HepG2 (cell line): Measurements from ENCODE around the gene CTDSPL2. TPM values are rescaled to one million over a fixed set of nuclear protein-coding genes. Genes with fewer than 3 reads are reported as not detected.

Experiments
- ATF5 ChIP-seq: sonication (generic); formaldehyde crosslinking; IDR thresholded peaks from 2 replicates; pipeline ENCODE4 v1.4.0; 2020; ENCODE audit warnings: mild to moderate bottlenecking, low read depth, missing genetic modification reagents
- ATM ChIP-seq: fragments of 450-650 bp; IDR thresholded peaks from 2 replicates; pipeline ENCODE4 v1.7.1; 2017; ENCODE audit warnings: mild to moderate bottlenecking, borderline replicate concordance
- FOXK1 ChIP-seq: sonication (generic); formaldehyde crosslinking; IDR thresholded peaks from 2 replicates; pipeline ENCODE4 v1.4.0; 2020; ENCODE audit warnings: low read depth, missing genetic modification reagents, borderline replicate concordance
- GLMP ChIP-seq: sonication (generic); formaldehyde crosslinking; IDR thresholded peaks from 2 replicates; pipeline ENCODE4 v1.9.0; 2021; ENCODE audit warnings: missing genetic modification reagents, mild to moderate bottlenecking, borderline replicate concordance
- GPBP1L1 ChIP-seq: sonication (generic); formaldehyde crosslinking; IDR thresholded peaks from 2 replicates; pipeline ENCODE4 v1.5.0; 2020; ENCODE audit warnings: mild to moderate bottlenecking, missing genetic modification reagents
- HMG20B ChIP-seq: conservative IDR thresholded peaks from 2 replicates; pipeline ENCODE4 v1.6.1; 2016; ENCODE audit warnings: missing genetic modification reagents, missing compliant biosample characterization
- HMGA1 ChIP-seq: sonication (generic); formaldehyde crosslinking; conservative IDR thresholded peaks from 2 replicates; pipeline ENCODE4 v1.4.0; 2020; ENCODE audit warnings: missing genetic modification reagents
- HNRNPLL ChIP-seq: fragments of 200-400 bp; formaldehyde crosslinking; IDR thresholded peaks from 2 replicates; pipeline ENCODE4 v1.6.1; 2017; ENCODE audit warnings: mild to moderate bottlenecking, low read depth, low read length; ENCODE audit not compliant: poor library complexity, severe bottlenecking
- KDM5B ChIP-seq: sonication (generic); formaldehyde crosslinking; IDR thresholded peaks from 2 replicates; pipeline ENCODE4 v1.4.0; 2020; ENCODE audit warnings: missing genetic modification reagents, mild to moderate bottlenecking, borderline replicate concordance
- MLX ChIP-seq: IDR thresholded peaks from 2 replicates; pipeline ENCODE4 v1.6.1; 2016
- NCOA2 ChIP-seq: sonication (generic); formaldehyde crosslinking; IDR thresholded peaks from 2 replicates; pipeline ENCODE4 v1.8.0; 2022; ENCODE audit warnings: inconsistent platforms
- NR2C2 ChIP-seq: sonication (generic); formaldehyde crosslinking; IDR thresholded peaks from 2 replicates; pipeline ENCODE4 v1.4.0; 2020; ENCODE audit warnings: missing genetic modification reagents, mild to moderate bottlenecking, moderate library complexity, borderline replicate concordance
- PRDM15 ChIP-seq: sonication (generic); formaldehyde crosslinking; IDR thresholded peaks from 2 replicates; pipeline ENCODE4 v1.4.0; 2020; ENCODE audit warnings: missing genetic modification reagents
- SATB2 ChIP-seq: sonication (generic); formaldehyde crosslinking; IDR thresholded peaks from 2 replicates; pipeline ENCODE4 v1.5.0; 2020; ENCODE audit warnings: missing genetic modification reagents
- SKI ChIP-seq: fragments of 450-650 bp; IDR thresholded peaks from one replicate; pipeline ENCODE4 v1.6.1; 2018; ENCODE audit warnings: mild to moderate bottlenecking; ENCODE audit not compliant: partially characterized antibody
- XRCC5 ChIP-seq: fragments of 200-400 bp; formaldehyde crosslinking; optimal IDR thresholded peaks from 2 replicates; pipeline ENCODE3; 2017; ENCODE audit warnings: mild to moderate bottlenecking, low read length
- ZBTB21 ChIP-seq: sonication (generic); formaldehyde crosslinking; IDR thresholded peaks from 2 replicates; pipeline ENCODE4 v1.4.0; 2020; ENCODE audit warnings: missing genetic modification reagents
- ZFY ChIP-seq: sonication (generic); formaldehyde crosslinking; IDR thresholded peaks from 2 replicates; pipeline ENCODE4 v1.4.0; 2020; ENCODE audit warnings: missing genetic modification reagents
- ZNF143 ChIP-seq: sonication (generic); formaldehyde crosslinking; IDR thresholded peaks from 2 replicates; pipeline ENCODE4 v1.4.0; 2020; ENCODE audit warnings: missing genetic modification reagents
- ZNF496 ChIP-seq: sonication (generic); formaldehyde crosslinking; IDR thresholded peaks from 2 replicates; pipeline ENCODE4 v1.8.1; 2023; ENCODE audit warnings: mild to moderate bottlenecking, moderate library complexity, missing genetic modification reagents; ENCODE audit not compliant: insufficient replicate concordance
- ZNF569 ChIP-seq: sonication (generic); formaldehyde crosslinking; IDR thresholded peaks from 2 replicates; pipeline ENCODE4 v1.5.0; 2020; ENCODE audit warnings: mild to moderate bottlenecking, missing genetic modification reagents, moderate library complexity, borderline replicate concordance
- ZNF790 ChIP-seq: sonication (generic); formaldehyde crosslinking; IDR thresholded peaks from 2 replicates; pipeline ENCODE4 v1.8.0; 2022; ENCODE audit warnings: missing genetic modification reagents, mild to moderate bottlenecking, borderline replicate concordance
- polyA plus RNA-seq, 8 experiments: library from polyadenylated mRNA; depleted of rRNA in 3 of 8; stranded (reverse) in 7 of 8; unstranded in 1 of 8; fragments of >200 nt; fragmentation: Illumina TruSeq in 4 of 8; extraction: Trizol in 4 of 8; gene quantifications; 2 replicates each; pipeline versions ENCODE4 v1.2.1 to v1.2.3, GENCODE V29; 2011 to 2016; ENCODE audit warnings: low read depth in 4 of 8, missing spikeins in 1 of 8, mixed read lengths in 1 of 8; ENCODE audit not compliant: insufficient read depth in 1 of 8
- total RNA-seq, 5 experiments: library from RNA; depleted of rRNA; stranded (reverse); fragments of >200 nt; fragmentation: Illumina TruSeq; extraction: Trizol; gene quantifications; 2 replicates each; pipeline ENCODE4 v1.2.3, GENCODE V29; 2016; ENCODE audit warnings: low read depth in 1 of 5

CTDSPL2 gene
- total and polyA plus RNA-seq, 2 of the 13 experiments (the other 11 are each of a cell fraction or from before 2014, with no cell fraction given): 37.4 to 56.2 TPM

GRCh38 chr15:44536962-44537734 is 109.7 kb downstream of the CTDSPL2 start, which contains the start of gene EIF3J (continued):
- TF ChIP-seq ZNF790 (0 out of 2 replicates have a peak, but pooled peaks have one; percentile 37), HMGA1 (CRISPR knock-in tag) (no peak), ZBTB21 (no peak), GLMP (CRISPR knock-in tag) (no peak), ATF5 (CRISPR knock-in tag) (no peak), NCOA2 (CRISPR knock-in tag) (no peak), XRCC5 (no peak), ZNF143 (CRISPR knock-in tag) (peak; percentile 81), HMG20B (CRISPR knock-in tag) (0 out of 2 replicates have a peak, but pooled peaks have one; percentile 23), SKI (no peak), ATM (no peak), MLX (CRISPR knock-in tag) (no peak), SATB2 (CRISPR knock-in tag) (no peak), PRDM15 (CRISPR knock-in tag) (peak; percentile 45; the same call in 1 of the 2 replicates), ZNF496 (CRISPR knock-in tag) (no peak), FOXK1 (no peak), KDM5B (peak; percentile 85; the same call in 1 of the 2 replicates), ZNF569 (CRISPR knock-in tag) (no peak), NR2C2 (CRISPR knock-in tag) (peak; percentile 39; the same call in 1 of the 2 replicates), GPBP1L1 (no peak), HNRNPLL (peak; percentile 76), ZFY (peak; percentile 84)
